Measurements from ENCODE around the gene MTFP1. TPM values are rescaled to one million over a fixed set of nuclear protein-coding genes. Genes with fewer than 3 reads are reported as not detected.
A peak's percentile ranks its signal among the peaks of the same experiment; 100 is the strongest.

The MTFP1 gene
- total and polyA plus RNA-seq, 2 experiments from 2014 or later = 54.6 to 64.1 TPM

DNA sequence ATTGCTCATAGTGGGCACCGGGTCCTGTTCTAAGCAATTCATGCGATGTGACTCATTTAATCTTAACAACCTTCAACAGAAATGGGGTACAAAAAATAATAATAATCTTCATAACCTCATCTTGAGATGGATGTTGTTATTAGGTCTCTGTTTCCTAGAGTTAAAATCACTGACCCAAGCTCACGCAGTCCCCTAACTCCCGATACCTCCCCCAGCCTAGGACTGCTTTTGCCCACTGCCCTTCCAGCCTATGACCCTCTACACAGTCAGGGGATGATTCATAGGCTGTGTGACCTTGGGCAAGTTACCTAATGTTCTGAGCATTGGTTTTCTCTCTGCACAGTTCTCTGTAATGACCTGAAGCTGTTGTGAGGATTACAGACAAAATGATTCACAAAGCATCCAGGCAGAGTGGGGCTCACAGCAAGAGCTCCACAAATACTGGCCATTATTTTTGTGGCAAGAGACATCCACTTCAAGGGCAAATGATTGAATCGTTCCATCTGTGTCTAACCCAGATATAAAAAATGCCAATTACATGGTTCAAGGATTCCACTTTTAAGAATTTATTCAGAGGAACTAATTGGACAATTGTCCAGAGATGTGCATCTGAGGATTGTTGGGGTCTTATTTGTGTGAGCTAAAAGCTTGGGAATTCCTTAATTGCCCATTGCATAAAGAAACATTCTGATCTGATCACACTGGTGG, 20.0 kb downstream of the MTFP1 start:
- H3K79me2 ChIP-seq (replicated peaks; ENCODE audit: insufficient read depth) = no peaks in the 10 kb centered on the region
- no peak overlapping the region for H3K27ac ChIP-seq (ENCODE audit: low read depth)
- Mint-ChIP-seq H3K4me3 (no peak overlapping the region), H3K9me3 (no peaks in the 10 kb centered on the region), H3K4me1 (peaks cover 14% of the 10 kb centered on the region; the same call in 2 of the 3 replicates), H3K36me3 (ENCODE audit: low read depth) (no peaks in the 10 kb centered on the region), H3K27me3 (ENCODE audit: insufficient read depth, low read depth, poor library complexity) (peaks cover 11% of the 10 kb centered on the region), H3K27ac (no peak overlapping the region)
- DNase-seq (ENCODE audit: low spot score) (no peak), ATAC-seq (peak; percentile 49)
- no peaks in the 10 kb centered on the region for H3K9me2 ChIP-seq (ENCODE audit: insufficient read depth)
- no peaks in the 10 kb centered on the region for H3K27me3 ChIP-seq (ENCODE audit: insufficient read depth)
- H2AFZ ChIP-seq = peak overlapping the region; percentile 90; the same call in 1 of the 2 replicates
- no peaks in the 10 kb centered on the region for H3F3A ChIP-seq (replicated peaks; ENCODE audit: low read depth)
- H4K20me1 ChIP-seq (replicated peaks; ENCODE audit: insufficient read depth) = no peaks in the 10 kb centered on the region
- TF ChIP-seq ZNF331 (CRISPR knock-in tag; IDR thresholded peaks at IDR 0.05; ENCODE audit: low read depth) = no peak
- no peak for TF ChIP-seq EZH2phosphoT487 (IDR thresholded peaks at IDR 0.05; ENCODE audit: unreplicated experiment)
- TF ChIP-seq ZNF114 (CRISPR knock-in tag; IDR thresholded peaks at IDR 0.05) = no peak
- no peak for TF ChIP-seq STAT1 (IDR thresholded peaks at IDR 0.05; ENCODE audit: unreplicated experiment)
- no peak for TF ChIP-seq CTCF (conservative IDR thresholded peaks at IDR 0.05; ENCODE audit: low read depth in 2 of 2)
- TF ChIP-seq, protein P1, sequence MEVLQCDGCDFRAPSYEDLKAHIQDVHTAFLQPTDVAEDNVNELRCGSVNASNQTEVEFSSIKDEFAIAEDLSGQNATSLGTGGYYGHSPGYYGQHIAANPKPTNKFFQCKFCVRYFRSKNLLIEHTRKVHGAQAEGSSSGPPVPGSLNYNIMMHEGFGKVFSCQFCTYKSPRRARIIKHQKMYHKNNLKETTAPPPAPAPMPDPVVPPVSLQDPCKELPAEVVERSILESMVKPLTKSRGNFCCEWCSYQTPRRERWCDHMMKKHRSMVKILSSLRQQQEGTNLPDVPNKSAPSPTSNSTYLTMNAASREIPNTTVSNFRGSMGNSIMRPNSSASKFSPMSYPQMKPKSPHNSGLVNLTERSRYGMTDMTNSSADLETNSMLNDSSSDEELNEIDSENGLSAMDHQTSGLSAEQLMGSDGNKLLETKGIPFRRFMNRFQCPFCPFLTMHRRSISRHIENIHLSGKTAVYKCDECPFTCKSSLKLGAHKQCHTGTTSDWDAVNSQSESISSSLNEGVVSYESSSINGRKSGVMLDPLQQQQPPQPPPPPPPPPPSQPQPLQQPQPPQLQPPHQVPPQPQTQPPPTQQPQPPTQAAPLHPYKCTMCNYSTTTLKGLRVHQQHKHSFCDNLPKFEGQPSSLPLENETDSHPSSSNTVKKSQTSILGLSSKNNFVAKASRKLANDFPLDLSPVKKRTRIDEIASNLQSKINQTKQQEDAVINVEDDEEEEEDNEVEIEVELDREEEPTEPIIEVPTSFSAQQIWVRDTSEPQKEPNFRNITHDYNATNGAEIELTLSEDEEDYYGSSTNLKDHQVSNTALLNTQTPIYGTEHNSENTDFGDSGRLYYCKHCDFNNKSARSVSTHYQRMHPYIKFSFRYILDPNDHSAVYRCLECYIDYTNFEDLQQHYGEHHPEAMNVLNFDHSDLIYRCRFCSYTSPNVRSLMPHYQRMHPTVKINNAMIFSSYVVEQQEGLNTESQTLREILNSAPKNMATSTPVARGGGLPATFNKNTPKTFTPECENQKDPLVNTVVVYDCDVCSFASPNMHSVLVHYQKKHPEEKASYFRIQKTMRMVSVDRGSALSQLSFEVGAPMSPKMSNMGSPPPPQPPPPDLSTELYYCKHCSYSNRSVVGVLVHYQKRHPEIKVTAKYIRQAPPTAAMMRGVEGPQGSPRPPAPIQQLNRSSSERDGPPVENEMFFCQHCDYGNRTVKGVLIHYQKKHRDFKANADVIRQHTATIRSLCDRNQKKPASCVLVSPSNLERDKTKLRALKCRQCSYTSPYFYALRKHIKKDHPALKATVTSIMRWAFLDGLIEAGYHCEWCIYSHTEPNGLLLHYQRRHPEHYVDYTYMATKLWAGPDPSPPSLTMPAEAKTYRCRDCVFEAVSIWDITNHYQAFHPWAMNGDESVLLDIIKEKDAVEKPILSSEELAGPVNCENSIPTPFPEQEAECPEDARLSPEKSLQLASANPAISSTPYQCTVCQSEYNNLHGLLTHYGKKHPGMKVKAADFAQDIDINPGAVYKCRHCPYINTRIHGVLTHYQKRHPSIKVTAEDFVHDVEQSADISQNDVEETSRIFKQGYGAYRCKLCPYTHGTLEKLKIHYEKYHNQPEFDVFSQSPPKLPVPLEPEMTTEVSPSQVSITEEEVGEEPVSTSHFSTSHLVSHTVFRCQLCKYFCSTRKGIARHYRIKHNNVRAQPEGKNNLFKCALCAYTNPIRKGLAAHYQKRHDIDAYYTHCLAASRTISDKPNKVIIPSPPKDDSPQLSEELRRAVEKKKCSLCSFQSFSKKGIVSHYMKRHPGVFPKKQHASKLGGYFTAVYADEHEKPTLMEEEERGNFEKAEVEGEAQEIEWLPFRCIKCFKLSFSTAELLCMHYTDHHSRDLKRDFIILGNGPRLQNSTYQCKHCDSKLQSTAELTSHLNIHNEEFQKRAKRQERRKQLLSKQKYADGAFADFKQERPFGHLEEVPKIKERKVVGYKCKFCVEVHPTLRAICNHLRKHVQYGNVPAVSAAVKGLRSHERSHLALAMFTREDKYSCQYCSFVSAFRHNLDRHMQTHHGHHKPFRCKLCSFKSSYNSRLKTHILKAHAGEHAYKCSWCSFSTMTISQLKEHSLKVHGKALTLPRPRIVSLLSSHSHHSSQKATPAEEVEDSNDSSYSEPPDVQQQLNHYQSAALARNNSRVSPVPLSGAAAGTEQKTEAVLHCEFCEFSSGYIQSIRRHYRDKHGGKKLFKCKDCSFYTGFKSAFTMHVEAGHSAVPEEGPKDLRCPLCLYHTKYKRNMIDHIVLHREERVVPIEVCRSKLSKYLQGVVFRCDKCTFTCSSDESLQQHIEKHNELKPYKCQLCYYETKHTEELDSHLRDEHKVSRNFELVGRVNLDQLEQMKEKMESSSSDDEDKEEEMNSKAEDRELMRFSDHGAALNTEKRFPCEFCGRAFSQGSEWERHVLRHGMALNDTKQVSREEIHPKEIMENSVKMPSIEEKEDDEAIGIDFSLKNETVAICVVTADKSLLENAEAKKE (CRISPR knock-in tag; IDR thresholded peaks at IDR 0.05) = no peak
- TF ChIP-seq NANOG (IDR thresholded peaks at IDR 0.05; ENCODE audit: borderline replicate concordance) = no peak
- TF ChIP-seq EZH2 (IDR thresholded peaks at IDR 0.05; ENCODE audit: low read depth, unreplicated experiment) = no peak
- TF ChIP-seq, protein P2, sequence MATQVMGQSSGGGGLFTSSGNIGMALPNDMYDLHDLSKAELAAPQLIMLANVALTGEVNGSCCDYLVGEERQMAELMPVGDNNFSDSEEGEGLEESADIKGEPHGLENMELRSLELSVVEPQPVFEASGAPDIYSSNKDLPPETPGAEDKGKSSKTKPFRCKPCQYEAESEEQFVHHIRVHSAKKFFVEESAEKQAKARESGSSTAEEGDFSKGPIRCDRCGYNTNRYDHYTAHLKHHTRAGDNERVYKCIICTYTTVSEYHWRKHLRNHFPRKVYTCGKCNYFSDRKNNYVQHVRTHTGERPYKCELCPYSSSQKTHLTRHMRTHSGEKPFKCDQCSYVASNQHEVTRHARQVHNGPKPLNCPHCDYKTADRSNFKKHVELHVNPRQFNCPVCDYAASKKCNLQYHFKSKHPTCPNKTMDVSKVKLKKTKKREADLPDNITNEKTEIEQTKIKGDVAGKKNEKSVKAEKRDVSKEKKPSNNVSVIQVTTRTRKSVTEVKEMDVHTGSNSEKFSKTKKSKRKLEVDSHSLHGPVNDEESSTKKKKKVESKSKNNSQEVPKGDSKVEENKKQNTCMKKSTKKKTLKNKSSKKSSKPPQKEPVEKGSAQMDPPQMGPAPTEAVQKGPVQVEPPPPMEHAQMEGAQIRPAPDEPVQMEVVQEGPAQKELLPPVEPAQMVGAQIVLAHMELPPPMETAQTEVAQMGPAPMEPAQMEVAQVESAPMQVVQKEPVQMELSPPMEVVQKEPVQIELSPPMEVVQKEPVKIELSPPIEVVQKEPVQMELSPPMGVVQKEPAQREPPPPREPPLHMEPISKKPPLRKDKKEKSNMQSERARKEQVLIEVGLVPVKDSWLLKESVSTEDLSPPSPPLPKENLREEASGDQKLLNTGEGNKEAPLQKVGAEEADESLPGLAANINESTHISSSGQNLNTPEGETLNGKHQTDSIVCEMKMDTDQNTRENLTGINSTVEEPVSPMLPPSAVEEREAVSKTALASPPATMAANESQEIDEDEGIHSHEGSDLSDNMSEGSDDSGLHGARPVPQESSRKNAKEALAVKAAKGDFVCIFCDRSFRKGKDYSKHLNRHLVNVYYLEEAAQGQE (IDR thresholded peaks at IDR 0.05; ENCODE audit: unreplicated experiment) = no peak
- no peak for TF ChIP-seq CREB1 (CRISPR knock-in tag; IDR thresholded peaks at IDR 0.05; ENCODE audit: low read depth)
- TF ChIP-seq POLR2AphosphoS5 (IDR thresholded peaks at IDR 0.05; ENCODE audit: low read depth) = no peak
- TF ChIP-seq JUNB (IDR thresholded peaks at IDR 0.05; ENCODE audit: unreplicated experiment) = no peak
- no peak for TF ChIP-seq ETS1 (IDR thresholded peaks at IDR 0.05)
- H3K4me2 ChIP-seq = no peak overlapping the region
- H3K4me3 ChIP-seq = no peak overlapping the region
- no peaks in the 10 kb centered on the region; the same call in 1 of the 2 replicates for H3K4me1 ChIP-seq (ENCODE audit: insufficient read depth)
- H3K36me3 ChIP-seq (ENCODE audit: insufficient read depth) = no peaks in the 10 kb centered on the region

Measured in GM23338 (cell line).